Endothelial cell of umbilical vein (primary cell): ENCODE results near the gene NCAPH2. TPM values are rescaled to one million over a fixed set of nuclear protein-coding genes. Genes with fewer than 3 reads are reported as not detected.

Source experiments
- BruUV-seq: library from RNA; stranded (reverse); fragments of 400-500 nt; replicated peaks from 2 replicates; lab custom pipeline; 2021; lab: Mats Ljungman, UMichigan
- CTCF ChIA-PET: fragments of 300-600, 350-600 bp; sonication (Branson Sonifier 250); formaldehyde crosslinking; loops from one replicate; lab custom pipeline; 2021; ENCODE audit warnings: antibody characterized with exemption, inconsistent platforms; lab: Charles Lee
- POLR2A ChIA-PET: fragments of 300-600, 350-600 bp; sonication (Branson Sonifier 250); formaldehyde crosslinking; loops from one replicate; lab custom pipeline; 2021; ENCODE audit warnings: antibody characterized with exemption, inconsistent platforms; lab: Charles Lee
- DNase-seq: peaks from one replicate; pipeline ENCODE4 v3.0.0-alpha.2; 2011; ENCODE audit warnings: low read depth, low spot score
- FAIRE-seq: peaks from 2 replicates; lab custom pipeline; 2011; peaks lifted over from hg19 to GRCh38; lab: Jason Lieb, UNC
- H2AFZ ChIP-seq: 2 replicates; pipeline ENCODE4 v1.6.0; 2012; ENCODE audit warnings: low read depth, low read length, control low read depth, inconsistent platforms
- H3K27ac ChIP-seq: 2 replicates; pipeline ENCODE4 v1.5.1; 2011; ENCODE audit warnings: low read depth, mild to moderate bottlenecking, control low read depth, low read length, moderate library complexity; ENCODE audit not compliant: insufficient read depth
- H3K27me3 ChIP-seq, 2 experiments: 2 replicates each; pipeline versions ENCODE4 v1.6.0 to v1.6.1; 2011; ENCODE audit warnings: low read length in 2 of 2, mixed read lengths in 1 of 2; ENCODE audit not compliant: control insufficient read depth in 2 of 2, insufficient read depth in 2 of 2
- H3K36me3 ChIP-seq, 2 experiments: 2 replicates in 1 of 2; 3 replicates in 1 of 2; pipeline ENCODE4 v1.5.1; 2011; ENCODE audit warnings: low read length in 2 of 2, mild to moderate bottlenecking in 1 of 2, moderate library complexity in 1 of 2; ENCODE audit not compliant: control insufficient read depth in 2 of 2, insufficient read depth in 2 of 2; ENCODE audit errors: extremely low read depth in 1 of 2
- H3K4me1 ChIP-seq: 3 replicates; pipeline ENCODE4 v1.5.1; 2011; ENCODE audit warnings: mild to moderate bottlenecking, low read length; ENCODE audit not compliant: control insufficient read depth, insufficient read depth; ENCODE audit errors: extremely low read depth
- H3K4me2 ChIP-seq: 2 replicates; pipeline ENCODE4 v1.6.1; 2011; ENCODE audit warnings: low read length, control low read depth, mixed read lengths; ENCODE audit not compliant: insufficient read depth
- H3K4me3 ChIP-seq, 3 experiments: fragments of 200-600 bp in 1 of 3; sonication (generic), shearing (Covaris generic) in 1 of 3; replicated peaks in 1 of 3; 2 replicates each; pipeline ENCODE4 v1.5.1; 2011 to 2016; ENCODE audit warnings: control low read depth in 3 of 3, low read length in 3 of 3, mild to moderate bottlenecking in 2 of 3, inconsistent platforms in 1 of 3, low read depth in 1 of 3, moderate library complexity in 1 of 3; ENCODE audit not compliant: insufficient read depth in 1 of 3
- H3K79me2 ChIP-seq: 2 replicates; pipeline ENCODE4 v1.6.0; 2012; ENCODE audit warnings: low read length, inconsistent platforms; ENCODE audit not compliant: control insufficient read depth, insufficient read depth
- H3K9ac ChIP-seq: replicated peaks from 2 replicates; pipeline ENCODE3; 2011; ENCODE audit warnings: low read length, control low read depth; ENCODE audit not compliant: insufficient read depth; ENCODE audit errors: extremely low read depth
- H3K9me1 ChIP-seq: replicated peaks from 3 replicates; pipeline ENCODE4 v1.6.0; 2011; ENCODE audit warnings: mild to moderate bottlenecking, low read length; ENCODE audit not compliant: control insufficient read depth, insufficient read depth; ENCODE audit errors: extremely low read depth
- H3K9me3 ChIP-seq: replicated peaks from 2 replicates; pipeline ENCODE4 v1.5.1; 2012; ENCODE audit warnings: low read length, inconsistent platforms; ENCODE audit not compliant: control insufficient read depth, insufficient read depth
- H4K20me1 ChIP-seq: replicated peaks from 2 replicates; pipeline ENCODE3; 2011; ENCODE audit warnings: mild to moderate bottlenecking, low read length; ENCODE audit not compliant: control insufficient read depth, insufficient read depth; ENCODE audit errors: extremely low read depth
- EZH2 ChIP-seq: IDR thresholded peaks from 2 replicates; pipeline ENCODE4 v1.6.1; 2012; ENCODE audit warnings: borderline replicate concordance, low read depth, mild to moderate bottlenecking, moderate library complexity, low read length, inconsistent platforms; ENCODE audit not compliant: severe bottlenecking
- FOS ChIP-seq: IDR thresholded peaks from 2 replicates; pipeline ENCODE4 v1.6.1; 2011; ENCODE audit warnings: mild to moderate bottlenecking, low read length, moderate library complexity, borderline replicate concordance; ENCODE audit not compliant: insufficient read depth
- GATA2 ChIP-seq: IDR thresholded peaks from 2 replicates; pipeline ENCODE4 v1.7.0; 2011; ENCODE audit warnings: low read depth, mild to moderate bottlenecking, moderate library complexity, mixed read lengths, low read length; ENCODE audit not compliant: insufficient read length, insufficient read depth
- JUN ChIP-seq: IDR thresholded peaks from 2 replicates; pipeline ENCODE4 v1.6.1; 2011; ENCODE audit warnings: borderline replicate concordance, low read depth; ENCODE audit not compliant: insufficient read length, insufficient read depth
- MYC ChIP-seq: IDR thresholded peaks from one replicate; pipeline ENCODE4 v1.6.1; 2011; ENCODE audit warnings: mild to moderate bottlenecking, low read depth, low read length
- POLR2A ChIP-seq: IDR thresholded peaks from 2 replicates; pipeline ENCODE4 v1.6.1; 2012; ENCODE audit warnings: low read depth, mild to moderate bottlenecking, control low read depth, low read length
- POLR2AphosphoS5 ChIP-seq: IDR thresholded peaks from 2 replicates; pipeline ENCODE4 v1.6.1; 2012; ENCODE audit warnings: low read depth, mild to moderate bottlenecking, control low read depth, low read length, moderate library complexity; ENCODE audit not compliant: insufficient read depth
- dilution Hi-C: fragments of 300-500 bp; cut with MboI; formaldehyde crosslinking; loops from one replicate; pipeline ENCODE4 v1.15.0; 2019; ENCODE audit warnings: low sequenced_read_pairs; ENCODE audit not compliant: extremely low pct_ligation_motif_present
- intact Hi-C: fragments of 100-400 bp; cut with micrococcal nuclease; formaldehyde crosslinking; loops from one replicate; pipeline ENCODE4 v1.10.0; 2022
- polyA plus RNA-seq, 4 experiments: library from polyadenylated mRNA; depleted of rRNA in 3 of 4; stranded (reverse) in 3 of 4; unstranded in 1 of 4; fragments of >200 nt; gene quantifications; 2 replicates each; pipeline versions ENCODE4 v1.2.1 to v1.2.3, GENCODE V29; 2011 to 2012; ENCODE audit warnings: missing spikeins in 1 of 4
- total RNA-seq: library from RNA; stranded (reverse); gene quantifications from 2 replicates; pipeline ENCODE4 v1.2.3, GENCODE V29; 2021
- TF ChIP-seq, protein P1 (sequence below), 2 donors: IDR thresholded peaks; 1 replicate in 1 of 2; 2 replicates in 1 of 2; pipeline ENCODE4 v1.5.1; 2011; ENCODE audit warnings: low read length in 2 of 2, mild to moderate bottlenecking in 2 of 2, moderate library complexity in 2 of 2, control low read depth in 1 of 2, inconsistent platforms in 1 of 2, low read depth in 1 of 2; ENCODE audit not compliant: insufficient read depth in 1 of 2; ENCODE audit errors: extremely low read depth in 1 of 2
- TF ChIP-seq, protein P2 (sequence below): IDR thresholded peaks from 2 replicates; pipeline ENCODE4 v1.6.1; 2011; ENCODE audit not compliant: insufficient read depth, insufficient read length

Gene NCAPH2
- total and polyA plus RNA-seq, 2 donors (not counting 3 experiments of a cell fraction or from before 2014, with no cell fraction given), result 42.4 to 43.2 TPM

DNA sequence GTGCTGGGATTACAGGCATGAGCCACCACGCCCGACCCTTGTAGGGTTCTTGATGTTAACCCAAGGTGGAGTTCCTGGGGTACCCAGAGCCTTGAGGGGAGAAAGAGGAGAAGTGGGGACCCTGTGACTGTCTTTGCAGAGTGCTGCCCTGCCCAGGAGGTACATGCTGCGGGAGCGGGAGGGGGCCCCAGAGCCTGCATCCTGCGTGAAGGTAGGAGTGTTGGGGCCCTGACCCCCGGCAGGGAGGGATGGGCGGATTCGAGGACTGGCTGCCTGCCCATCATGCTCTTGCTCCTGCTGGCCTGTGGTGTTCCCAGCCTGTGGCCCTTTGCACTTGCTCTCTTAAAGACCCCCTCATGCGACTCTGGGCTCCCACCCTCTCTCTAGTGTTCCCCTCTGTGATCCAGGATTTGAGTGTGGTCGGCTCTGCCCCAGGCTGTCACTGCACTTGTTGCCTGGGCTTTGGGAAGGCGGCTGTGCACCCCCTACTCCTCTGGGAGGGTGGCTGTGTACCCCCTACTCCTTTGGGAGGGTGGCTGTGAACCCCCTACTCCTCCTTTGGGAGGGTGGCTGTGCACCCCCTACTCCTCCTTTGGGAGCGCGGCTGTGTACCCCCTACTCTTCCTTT lies 12.9 kb downstream of the NCAPH2 start:
- H3K4me1 ChIP-seq, result peaks cover 8% of the 10 kb centered on the region
- BruUV-seq, result no TSS peak
- H3K27ac ChIP-seq, result no peak overlapping the region
- H3K27me3 ChIP-seq, result no peaks in the 10 kb centered on the region
- H3K4me2 ChIP-seq, result no peak overlapping the region
- no peak overlapping the region for H2AFZ ChIP-seq
- intact Hi-C loops, result no loop called here
- H3K9ac ChIP-seq, result no peak overlapping the region
- DNase-seq (no peak), FAIRE-seq (no peak)
- CTCF ChIA-PET, result no interaction called here
- POLR2A ChIA-PET, result no interaction called here
- dilution Hi-C loops, result no loop called here
- no peaks in the 10 kb centered on the region for H4K20me1 ChIP-seq
- H3K4me3 ChIP-seq, result no peak overlapping the region
- peaks cover 0 to 27% of the 10 kb centered on the region in 2 experiments for H3K36me3 ChIP-seq
- H3K9me1 ChIP-seq, result no peaks in the 10 kb centered on the region
- H3K9me3 ChIP-seq, result no peaks in the 10 kb centered on the region
- TF ChIP-seq MYC, result no peak
- TF ChIP-seq, protein P1, sequence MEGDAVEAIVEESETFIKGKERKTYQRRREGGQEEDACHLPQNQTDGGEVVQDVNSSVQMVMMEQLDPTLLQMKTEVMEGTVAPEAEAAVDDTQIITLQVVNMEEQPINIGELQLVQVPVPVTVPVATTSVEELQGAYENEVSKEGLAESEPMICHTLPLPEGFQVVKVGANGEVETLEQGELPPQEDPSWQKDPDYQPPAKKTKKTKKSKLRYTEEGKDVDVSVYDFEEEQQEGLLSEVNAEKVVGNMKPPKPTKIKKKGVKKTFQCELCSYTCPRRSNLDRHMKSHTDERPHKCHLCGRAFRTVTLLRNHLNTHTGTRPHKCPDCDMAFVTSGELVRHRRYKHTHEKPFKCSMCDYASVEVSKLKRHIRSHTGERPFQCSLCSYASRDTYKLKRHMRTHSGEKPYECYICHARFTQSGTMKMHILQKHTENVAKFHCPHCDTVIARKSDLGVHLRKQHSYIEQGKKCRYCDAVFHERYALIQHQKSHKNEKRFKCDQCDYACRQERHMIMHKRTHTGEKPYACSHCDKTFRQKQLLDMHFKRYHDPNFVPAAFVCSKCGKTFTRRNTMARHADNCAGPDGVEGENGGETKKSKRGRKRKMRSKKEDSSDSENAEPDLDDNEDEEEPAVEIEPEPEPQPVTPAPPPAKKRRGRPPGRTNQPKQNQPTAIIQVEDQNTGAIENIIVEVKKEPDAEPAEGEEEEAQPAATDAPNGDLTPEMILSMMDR (IDR thresholded peaks at IDR 0.05; ENCODE audit: extremely low read depth in 1 of 2, insufficient read depth in 1 of 2, low read depth in 1 of 2, low read length in 2 of 2), result no peak
- TF ChIP-seq JUN, result no peak
- no peak for TF ChIP-seq GATA2
- no peak for TF ChIP-seq FOS
- no peak for TF ChIP-seq POLR2AphosphoS5
- TF ChIP-seq, protein P2, sequence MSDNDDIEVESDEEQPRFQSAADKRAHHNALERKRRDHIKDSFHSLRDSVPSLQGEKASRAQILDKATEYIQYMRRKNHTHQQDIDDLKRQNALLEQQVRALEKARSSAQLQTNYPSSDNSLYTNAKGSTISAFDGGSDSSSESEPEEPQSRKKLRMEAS, result no peak
- TF ChIP-seq POLR2A, result no peak
- no peak for TF ChIP-seq EZH2
- peaks cover 10% of the 10 kb centered on the region for H3K79me2 ChIP-seq
